ENCODE results near the gene ITFG2. TPM values are rescaled to one million over a fixed set of nuclear protein-coding genes. Genes with fewer than 3 reads are reported as not detected.

The ITFG2 gene
- total RNA-seq, 1 experiment from 2014 or later, result 11.8 TPM

DNA sequence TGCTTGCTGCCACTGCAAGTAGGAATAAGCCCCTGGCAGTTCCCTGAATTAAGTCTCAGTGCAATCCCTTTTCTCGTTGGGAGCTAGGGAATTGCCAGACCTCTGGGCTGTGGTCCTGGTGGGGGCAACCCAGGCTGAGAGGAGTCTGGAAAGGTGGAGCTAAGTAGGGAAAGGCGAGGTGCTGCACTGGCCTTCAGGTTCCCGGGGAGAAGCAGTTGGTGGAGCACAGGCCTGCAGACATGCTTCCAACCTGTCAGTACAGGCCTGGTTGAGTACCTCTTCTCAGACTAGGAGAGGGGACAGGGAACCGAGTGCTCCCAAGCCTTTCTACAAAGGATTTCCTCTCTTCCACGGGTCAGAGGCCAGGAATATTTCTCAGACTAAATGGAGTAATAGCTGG lies 20.9 kb downstream of the ITFG2 start:
- H3K36me3 ChIP-seq (replicated peaks; ENCODE audit: control insufficient read depth, insufficient read depth, low read length), result no peaks in the 10 kb centered on the region
- peaks cover 3% of the 10 kb centered on the region; the same call in 1 of the 2 replicates for H3K27me3 ChIP-seq (ENCODE audit: control insufficient read depth, insufficient read depth, low read length)
- no peak overlapping the region for H3K4me3 ChIP-seq (ENCODE audit: insufficient read depth, low read depth, low read length)
- no peak for DNase-seq

DNA sequence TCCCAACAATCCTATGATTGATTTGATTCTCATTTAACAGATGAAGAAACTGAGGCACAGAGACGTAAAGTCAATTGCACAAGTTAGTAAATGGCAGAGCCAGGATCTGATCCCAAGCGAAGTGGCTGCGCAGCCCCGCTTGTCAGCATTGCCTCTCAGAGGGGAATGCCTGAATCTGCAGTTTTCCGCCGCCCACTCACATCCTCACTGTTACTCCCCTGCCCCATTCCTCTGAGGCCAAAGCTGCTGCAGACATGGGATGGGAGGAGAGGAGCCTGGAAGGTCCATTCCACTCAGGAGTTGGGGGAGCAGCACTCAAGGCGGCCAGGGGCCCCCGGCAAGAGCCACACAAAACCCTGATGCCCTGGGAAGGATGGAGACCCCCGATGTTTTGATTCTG lies 21.3 kb downstream of the ITFG2 start:
- peak; percentile 63 for DNase-seq
- no peak overlapping the region for H3K4me3 ChIP-seq (ENCODE audit: insufficient read depth, low read depth, low read length)
- H3K27me3 ChIP-seq (ENCODE audit: control insufficient read depth, insufficient read depth, low read length), result peaks cover 3% of the 10 kb centered on the region; the same call in 1 of the 2 replicates
- H3K36me3 ChIP-seq (replicated peaks; ENCODE audit: control insufficient read depth, insufficient read depth, low read length), result no peaks in the 10 kb centered on the region

DNA sequence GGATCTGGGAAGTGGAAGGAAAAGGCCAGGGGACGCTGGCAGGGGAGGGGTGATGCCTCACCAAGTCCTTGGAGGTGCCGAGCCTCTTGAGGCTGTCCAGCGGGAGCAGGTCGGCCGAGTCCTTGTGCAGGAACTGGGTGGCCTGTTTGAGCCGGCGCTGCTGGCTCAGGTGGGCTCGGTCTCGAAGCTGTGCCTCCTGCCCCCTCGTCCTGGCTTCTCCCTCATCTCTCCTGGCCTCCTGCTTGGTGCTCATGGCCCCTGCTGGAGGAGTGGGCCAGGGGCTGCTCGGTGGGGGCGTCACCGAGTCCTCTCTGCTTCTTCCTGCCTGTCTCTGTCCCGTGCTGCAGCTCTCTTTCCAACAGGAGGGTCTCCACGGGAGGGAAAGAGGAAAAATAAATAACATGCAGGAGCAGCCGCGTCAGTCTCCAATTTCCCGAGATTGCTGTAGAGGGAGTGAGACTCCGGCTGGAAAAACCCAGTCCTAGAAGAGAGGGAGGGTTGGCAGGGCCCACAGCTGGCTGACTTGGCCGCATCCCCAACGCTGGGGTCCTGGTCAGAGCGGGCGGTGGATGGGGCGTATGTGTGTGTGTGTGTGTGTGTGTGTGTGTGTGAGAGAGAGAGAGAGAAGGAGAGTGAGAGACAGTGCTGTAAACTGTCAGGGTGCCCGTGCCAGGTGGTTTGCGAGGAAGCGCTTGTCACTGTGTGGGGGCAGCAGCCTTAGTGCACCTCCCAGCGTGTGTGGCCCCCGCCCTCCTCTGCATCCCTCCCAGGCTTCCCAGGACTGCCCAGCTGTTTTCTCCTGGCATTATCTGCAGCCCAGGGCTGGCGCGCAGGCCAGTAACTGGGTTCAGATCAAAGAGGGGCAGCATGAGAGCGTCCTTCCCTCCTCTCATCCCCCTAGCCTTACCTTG lies 22.4 kb downstream of the ITFG2 start, which contains the start of gene NRIP2:
NRIP2 (minus strand) TSS at position 455 of the 911 bp plus-strand sequence; CDS start at position 403, 52 bp downstream.
- Histone ChIP-seq H3K36me3 (replicated peaks; ENCODE audit: control insufficient read depth, insufficient read depth, low read length) (no peaks in the 10 kb centered on the region), H3K4me3 (ENCODE audit: insufficient read depth, low read depth, low read length) (peak within 1 kb of the TSS; percentile 2; the same call in 1 of the 2 replicates), H3K27me3 (ENCODE audit: control insufficient read depth, insufficient read depth, low read length) (peaks cover 3% of the 10 kb centered on the region; the same call in 1 of the 2 replicates)
- DNase-seq, result peak; percentile 86

DNA sequence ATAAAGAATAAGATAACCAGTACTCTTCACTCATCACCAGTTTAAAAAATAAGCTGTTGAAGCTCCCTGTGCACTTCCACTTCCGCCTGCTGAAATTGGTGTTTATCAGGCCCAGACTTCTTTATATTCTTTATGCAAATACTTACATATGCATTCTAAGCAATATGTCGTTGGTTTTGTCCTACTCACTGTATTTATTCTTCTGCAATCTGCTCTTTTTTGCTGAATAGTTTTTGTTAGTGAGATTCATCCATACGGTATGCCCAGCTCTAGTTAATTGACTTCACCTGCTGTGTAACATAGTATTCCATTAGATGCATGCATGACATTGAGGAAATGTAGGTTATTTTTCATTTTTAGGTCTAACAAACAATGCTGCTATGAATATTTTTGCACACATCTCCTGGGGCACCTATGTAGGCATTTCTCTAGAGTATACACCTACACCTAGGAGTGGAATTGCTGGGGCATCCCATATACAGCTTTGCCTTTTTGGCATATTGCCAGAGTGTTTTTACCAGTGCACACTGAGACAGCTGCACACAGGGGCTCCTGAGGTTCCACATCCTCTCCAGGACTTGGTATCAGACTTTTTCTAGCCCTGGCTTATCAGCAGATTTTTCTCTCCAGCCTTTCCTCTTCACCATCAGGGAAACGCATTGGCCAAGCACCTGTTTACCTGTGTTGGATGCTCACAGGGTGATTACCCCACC lies 23.4 kb downstream of the ITFG2 start:
- no peaks in the 10 kb centered on the region for H3K36me3 ChIP-seq (replicated peaks; ENCODE audit: control insufficient read depth, insufficient read depth, low read length)
- no peak overlapping the region for H3K4me3 ChIP-seq (ENCODE audit: insufficient read depth, low read depth, low read length)
- no peak for DNase-seq
- peaks cover 3% of the 10 kb centered on the region; the same call in 1 of the 2 replicates for H3K27me3 ChIP-seq (ENCODE audit: control insufficient read depth, insufficient read depth, low read length)

DNA sequence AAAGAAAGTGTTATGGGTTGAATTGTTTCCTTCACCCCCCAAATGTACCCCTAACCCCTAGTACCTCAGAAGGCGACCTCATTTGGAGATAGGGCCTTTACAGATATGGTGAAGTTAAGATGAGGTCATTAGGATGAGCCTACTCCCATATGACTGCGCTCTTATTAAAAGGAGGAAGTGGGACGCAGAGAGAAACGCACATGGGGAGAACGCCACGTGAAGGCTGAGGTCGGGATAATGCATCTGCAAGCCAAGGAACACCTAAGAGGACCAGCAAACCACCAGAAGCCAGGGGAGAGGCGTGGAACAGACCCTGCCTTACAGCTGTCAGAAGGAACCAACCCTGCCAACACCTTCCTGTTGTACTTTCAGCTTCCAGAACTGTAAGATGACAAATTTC lies 24.1 kb downstream of the ITFG2 start:
- Histone ChIP-seq H3K36me3 (replicated peaks; ENCODE audit: control insufficient read depth, insufficient read depth, low read length) (no peaks in the 10 kb centered on the region), H3K27me3 (ENCODE audit: control insufficient read depth, insufficient read depth, low read length) (peaks cover 3% of the 10 kb centered on the region; the same call in 1 of the 2 replicates), H3K4me3 (ENCODE audit: insufficient read depth, low read depth, low read length) (no peak overlapping the region)
- DNase-seq, result no peak

DNA sequence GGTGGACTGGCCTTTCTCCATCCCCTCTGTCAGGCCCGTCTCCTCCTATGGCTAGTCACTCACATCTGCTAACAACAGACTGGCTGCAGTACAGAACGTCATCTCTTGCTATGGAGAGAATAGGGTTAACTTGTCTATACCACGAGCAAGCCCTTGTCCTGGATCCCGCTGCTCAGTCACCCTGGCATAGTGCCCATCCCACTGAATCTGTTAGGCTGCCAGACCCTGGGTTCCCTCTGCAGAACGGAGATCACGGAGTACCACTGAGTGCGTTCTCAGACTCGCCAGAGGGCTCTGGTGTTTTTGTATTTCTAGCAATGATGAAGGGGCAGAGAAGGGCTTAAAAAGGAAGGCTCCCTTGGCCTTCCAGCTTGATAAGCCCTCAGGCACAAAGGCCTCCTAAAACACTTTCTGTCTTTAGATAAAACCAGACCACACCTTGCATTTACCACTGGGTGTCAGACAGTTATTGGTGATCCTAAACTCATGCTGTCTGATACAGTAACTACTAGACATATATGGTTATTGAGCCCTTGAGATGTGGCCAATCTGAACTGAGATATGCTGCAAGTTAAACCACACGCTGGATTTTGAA lies 28.7 kb downstream of the ITFG2 start:
- DNase-seq, result no peak
- Histone ChIP-seq H3K4me3 (ENCODE audit: insufficient read depth, low read depth, low read length) (no peak overlapping the region), H3K36me3 (replicated peaks; ENCODE audit: control insufficient read depth, insufficient read depth, low read length) (no peaks in the 10 kb centered on the region; the same call in 1 of the 2 replicates), H3K27me3 (ENCODE audit: control insufficient read depth, insufficient read depth, low read length) (no peaks in the 10 kb centered on the region; the same call in 1 of the 2 replicates)

DNA sequence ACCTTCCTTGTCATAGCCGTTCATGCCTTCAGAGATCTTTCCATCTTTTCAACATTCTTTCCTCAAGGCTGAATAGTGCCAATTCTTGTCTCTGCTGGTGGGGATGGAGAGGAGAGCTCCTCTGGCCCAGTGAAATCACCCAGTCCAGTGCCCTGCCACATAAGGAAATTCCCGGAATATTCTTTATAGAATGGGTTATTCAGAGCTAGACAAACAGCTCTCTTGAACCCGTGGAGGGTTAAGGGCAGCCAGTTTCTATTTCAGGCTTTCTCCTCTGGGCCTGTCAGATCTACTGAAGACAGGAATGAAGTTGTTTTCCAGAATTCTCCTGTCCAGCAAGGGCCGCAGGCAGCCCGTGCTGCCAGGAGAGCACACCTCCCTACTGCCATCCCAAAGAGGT lies 30.5 kb downstream of the ITFG2 start:
- no peaks in the 10 kb centered on the region; the same call in 1 of the 2 replicates for H3K36me3 ChIP-seq (replicated peaks; ENCODE audit: control insufficient read depth, insufficient read depth, low read length)
- H3K27me3 ChIP-seq (ENCODE audit: control insufficient read depth, insufficient read depth, low read length), result no peaks in the 10 kb centered on the region; the same call in 1 of the 2 replicates
- DNase-seq, result no peak
- no peak overlapping the region for H3K4me3 ChIP-seq (ENCODE audit: insufficient read depth, low read depth, low read length)

DNA sequence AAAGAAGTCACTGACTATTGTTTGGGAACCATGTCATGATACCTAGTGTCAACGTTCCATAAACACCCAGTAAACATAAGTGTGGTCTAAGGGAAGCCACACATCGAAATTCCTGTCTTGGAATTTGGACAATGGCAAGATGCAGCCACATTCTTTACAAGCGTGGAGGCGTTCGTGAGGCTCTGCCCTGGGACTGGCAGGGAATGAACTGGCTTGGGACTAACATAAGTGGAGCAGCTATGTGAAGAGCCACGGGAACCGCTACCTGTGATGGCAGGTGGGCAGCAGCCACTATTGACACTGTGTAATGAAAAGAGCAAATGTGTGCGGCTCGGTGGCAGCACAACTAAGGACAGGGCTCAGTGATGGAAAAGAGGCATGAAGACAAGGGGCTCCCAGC lies 32.3 kb downstream of the ITFG2 start:
- Histone ChIP-seq H3K36me3 (replicated peaks; ENCODE audit: control insufficient read depth, insufficient read depth, low read length) (no peaks in the 10 kb centered on the region; the same call in 1 of the 2 replicates), H3K27me3 (ENCODE audit: control insufficient read depth, insufficient read depth, low read length) (no peaks in the 10 kb centered on the region; the same call in 1 of the 2 replicates), H3K4me3 (ENCODE audit: insufficient read depth, low read depth, low read length) (no peak overlapping the region)
- no peak for DNase-seq

DNA sequence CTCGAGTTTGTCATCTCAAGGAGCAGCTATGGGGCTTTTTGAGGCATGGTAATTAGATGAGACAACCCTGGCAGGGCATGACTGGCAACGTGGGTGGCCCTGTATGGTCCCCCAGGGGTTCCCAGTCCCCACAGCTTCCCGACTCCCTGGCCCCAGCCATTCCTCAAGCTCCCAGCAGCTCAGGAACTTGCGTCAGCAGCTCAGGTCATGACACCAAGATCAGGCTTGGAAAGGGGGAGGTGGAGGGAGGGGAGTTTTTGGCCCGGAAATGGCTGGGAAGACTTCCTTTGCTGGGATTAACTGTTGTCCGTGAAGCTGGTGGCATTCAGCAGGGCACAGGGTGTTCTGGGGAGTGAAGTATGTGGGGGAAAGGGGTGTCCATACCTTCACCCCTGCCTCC lies 32.8 kb downstream of the ITFG2 start:
- H3K36me3 ChIP-seq (replicated peaks; ENCODE audit: control insufficient read depth, insufficient read depth, low read length), result no peaks in the 10 kb centered on the region; the same call in 1 of the 2 replicates
- no peaks in the 10 kb centered on the region; the same call in 1 of the 2 replicates for H3K27me3 ChIP-seq (ENCODE audit: control insufficient read depth, insufficient read depth, low read length)
- peak; percentile 65 for DNase-seq
- H3K4me3 ChIP-seq (ENCODE audit: insufficient read depth, low read depth, low read length), result no peak overlapping the region

DNA sequence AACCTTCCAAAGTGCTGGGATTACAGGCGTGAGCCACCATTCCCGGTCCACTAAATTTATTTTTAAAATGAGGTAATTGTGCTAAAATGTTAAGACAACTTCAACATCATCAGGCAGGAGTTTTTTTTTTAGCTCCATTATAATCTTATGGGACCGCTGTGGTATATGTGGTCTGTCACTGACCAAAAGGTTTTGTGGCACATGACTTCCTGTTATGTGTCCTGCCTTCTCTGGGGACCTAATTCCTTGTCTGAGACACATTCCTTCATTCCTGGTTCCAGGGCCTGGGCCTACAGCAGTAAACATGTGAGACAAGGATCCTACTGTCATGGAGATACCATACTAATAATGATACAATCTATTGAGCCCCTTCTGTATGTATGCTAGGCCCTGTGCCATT lies 39.5 kb downstream of the ITFG2 start:
- DNase-seq, result no peak
- H3K36me3 ChIP-seq (replicated peaks; ENCODE audit: control insufficient read depth, insufficient read depth, low read length), result no peaks in the 10 kb centered on the region
- H3K4me3 ChIP-seq (ENCODE audit: insufficient read depth, low read depth, low read length), result no peak overlapping the region
- H3K27me3 ChIP-seq (ENCODE audit: control insufficient read depth, insufficient read depth, low read length), result no peaks in the 10 kb centered on the region

DNA sequence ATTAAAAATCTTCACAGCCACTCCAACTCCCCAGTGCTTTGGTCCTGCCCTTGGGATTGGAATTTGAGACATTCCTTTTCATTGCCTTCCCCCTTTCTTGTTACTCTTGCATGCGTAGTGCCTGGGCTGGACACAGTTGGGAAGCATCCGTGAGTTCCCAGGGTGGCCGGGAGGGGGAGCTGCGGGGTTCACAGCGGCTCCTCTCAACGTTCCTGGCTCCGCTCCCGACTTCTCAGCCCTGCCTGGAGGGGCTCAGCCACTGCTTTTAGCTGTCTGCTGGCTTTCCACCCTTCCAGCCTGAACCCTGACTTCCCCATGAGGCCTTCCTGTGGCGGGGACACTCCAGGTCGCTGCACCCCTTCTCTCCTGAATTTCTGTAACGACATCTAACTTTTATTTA lies 41.2 kb downstream of the ITFG2 start:
- Histone ChIP-seq H3K36me3 (replicated peaks; ENCODE audit: control insufficient read depth, insufficient read depth, low read length) (no peaks in the 10 kb centered on the region), H3K4me3 (ENCODE audit: insufficient read depth, low read depth, low read length) (no peak overlapping the region), H3K27me3 (ENCODE audit: control insufficient read depth, insufficient read depth, low read length) (no peaks in the 10 kb centered on the region)
- DNase-seq, result peak; percentile 96

DNA sequence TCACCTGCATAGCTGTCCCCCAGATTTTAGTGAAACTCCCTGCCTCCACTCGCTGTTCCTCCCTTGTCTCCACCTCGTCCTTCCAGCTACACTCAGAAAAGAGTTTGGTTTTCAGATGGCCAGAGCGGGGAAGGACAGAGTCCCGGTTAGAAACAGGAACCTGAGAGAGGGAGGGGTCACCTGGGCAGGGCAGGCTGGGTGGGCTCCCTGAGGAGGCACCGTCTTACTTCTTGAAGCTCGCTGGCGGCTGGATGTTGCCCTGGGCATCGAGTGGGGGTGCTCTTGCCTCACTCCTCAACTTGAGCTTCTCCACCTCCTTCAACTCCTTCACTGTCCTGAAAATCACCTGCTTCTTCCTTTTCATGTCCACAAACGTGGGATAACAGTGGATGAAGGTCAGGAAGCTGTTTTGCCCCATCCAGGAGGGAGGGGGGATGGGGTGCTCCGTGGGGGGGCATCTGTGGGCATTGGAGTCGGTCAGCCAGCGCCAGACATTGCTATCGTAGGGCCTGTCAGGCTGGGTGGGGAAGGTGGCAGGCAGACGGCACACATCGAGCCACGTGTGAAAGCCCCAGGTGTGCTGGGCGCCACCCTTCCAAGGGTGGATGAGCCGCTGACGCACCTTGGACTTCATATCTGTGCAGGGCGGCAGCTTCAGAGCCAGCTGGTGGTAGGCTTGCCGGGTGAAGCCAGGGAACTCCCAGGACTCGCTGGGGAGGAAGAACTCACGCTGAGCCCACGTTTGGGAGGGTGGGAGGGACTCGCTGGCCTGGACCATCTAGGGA lies 42.4 kb downstream of the ITFG2 start:
- peaks cover 9% of the 10 kb centered on the region for H3K36me3 ChIP-seq (replicated peaks; ENCODE audit: control insufficient read depth, insufficient read depth, low read length)
- no peaks in the 10 kb centered on the region for H3K27me3 ChIP-seq (ENCODE audit: control insufficient read depth, insufficient read depth, low read length)
- peak; percentile 42 for DNase-seq
- H3K4me3 ChIP-seq (ENCODE audit: insufficient read depth, low read depth, low read length), result no peak overlapping the region

DNA sequence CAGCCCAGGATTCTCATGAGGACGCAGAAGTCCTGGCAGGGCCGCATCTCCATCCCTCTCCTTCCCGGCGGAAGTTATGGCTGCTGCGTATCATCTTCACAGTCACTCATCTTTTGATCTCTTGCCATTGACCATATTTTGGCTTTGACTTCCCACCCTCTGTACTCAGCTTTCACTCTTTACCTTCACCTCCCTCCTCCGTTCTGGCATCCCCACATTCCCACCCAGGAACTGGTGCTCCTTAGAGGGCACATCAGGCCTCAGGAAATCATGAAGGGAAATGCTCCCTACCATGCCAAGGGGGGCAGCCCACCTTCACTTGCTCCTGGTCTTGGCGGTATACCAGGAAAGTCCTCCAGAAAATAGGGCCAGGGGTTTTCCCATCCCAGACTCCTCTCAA lies 43.1 kb downstream of the ITFG2 start:
- no peak for DNase-seq
- no peak overlapping the region for H3K4me3 ChIP-seq (ENCODE audit: insufficient read depth, low read depth, low read length)
- no peaks in the 10 kb centered on the region for H3K27me3 ChIP-seq (ENCODE audit: control insufficient read depth, insufficient read depth, low read length)
- peaks cover 12% of the 10 kb centered on the region for H3K36me3 ChIP-seq (replicated peaks; ENCODE audit: control insufficient read depth, insufficient read depth, low read length)

DNA sequence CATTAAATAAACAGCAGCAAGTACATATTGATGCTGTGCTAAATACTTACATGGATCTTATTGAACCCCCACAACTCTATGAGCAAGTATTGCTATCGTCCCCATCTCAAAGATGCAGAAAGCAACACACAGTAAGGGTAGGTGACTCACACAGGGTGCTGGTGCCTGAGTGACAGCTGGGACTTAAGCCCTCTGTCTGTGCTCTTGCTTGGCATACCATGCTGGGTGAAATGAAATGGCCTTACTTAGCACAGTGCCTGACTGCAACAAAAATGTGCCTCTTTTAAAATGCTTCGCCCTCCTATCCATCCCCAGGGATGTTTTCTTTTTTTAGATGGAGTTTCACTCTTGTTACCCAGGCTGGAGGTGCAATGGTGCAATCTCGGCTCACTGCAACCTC lies 43.6 kb downstream of the ITFG2 start:
- DNase-seq, result no peak

More for the DNA sequence above, 43.6 kb downstream of the ITFG2 start:
- H3K27me3 ChIP-seq (ENCODE audit: control insufficient read depth, insufficient read depth, low read length), result no peaks in the 10 kb centered on the region
- H3K4me3 ChIP-seq (ENCODE audit: insufficient read depth, low read depth, low read length), result no peak overlapping the region
- H3K36me3 ChIP-seq (replicated peaks; ENCODE audit: control insufficient read depth, insufficient read depth, low read length), result peaks cover 12% of the 10 kb centered on the region

Data from H7 (cell line).